Activated T-cell treated with anti-CD3 and anti-CD28 coated beads for 1 hour (primary cell): Measurements from ENCODE around the gene ERLEC1.
"Not testable (repeated sequence)": the region's sequence is repeated elsewhere in the genome, so short reads cannot be mapped to it uniquely, and the experiment has no call there.

Experiments
- DNase-seq: peaks from one replicate; pipeline ENCODE4 v3.0.0-alpha.2; 2020; ENCODE audit warnings: low read depth

ERLEC1 gene

GRCh38 chr2:53829980-53830290 lies 43.1 kb downstream of the ERLEC1 start:
- DNase-seq = not testable (repeated sequence)

GRCh38 chr2:53840580-53840979 lies 53.7 kb downstream of the ERLEC1 start:
- DNase-seq = no peak

GRCh38 chr2:53841651-53842050 lies 54.8 kb downstream of the ERLEC1 start:
- not testable (repeated sequence) for DNase-seq

- no peak for DNase-seq
These were observed 56.0 kb downstream of the ERLEC1 start for GRCh38 chr2:53842891-53843290.

- DNase-seq = no peak
These were observed 56.8 kb downstream of the ERLEC1 start for GRCh38 chr2:53843595-53843994.

- DNase-seq = no peak
These were observed 61.2 kb downstream of the ERLEC1 start for GRCh38 chr2:53848062-53848461.

GRCh38 chr2:53851052-53851757 lies 64.4 kb downstream of the ERLEC1 start:
- DNase-seq = not testable (repeated sequence)

GRCh38 chr2:53852532-53852931 lies 65.7 kb downstream of the ERLEC1 start:
- no peak for DNase-seq

- no peak for DNase-seq
These were observed 67.8 kb downstream of the ERLEC1 start for GRCh38 chr2:53854678-53855077.

- no peak for DNase-seq
These were observed 69.4 kb downstream of the ERLEC1 start for GRCh38 chr2:53856272-53856671.

GRCh38 chr2:53859206-53860181 lies 72.7 kb downstream of the ERLEC1 start, which contains the start of gene GPR75:
GPR75 (minus strand) TSS chr2:53859967; CDS start chr2:53854756, 5,211 bp downstream.
- no peak for DNase-seq

GRCh38 chr2:53861824-53862223 lies 75.0 kb downstream of the ERLEC1 start:
- no peak for DNase-seq

GRCh38 chr2:53863538-53864227 lies 76.8 kb downstream of the ERLEC1 start:
- no peak for DNase-seq

GRCh38 chr2:53865264-53865663 lies 78.4 kb downstream of the ERLEC1 start:
- no peak for DNase-seq

- no peak for DNase-seq
These were observed 79.1 kb downstream of the ERLEC1 start for GRCh38 chr2:53865962-53866361.

- no peak for DNase-seq
These were observed 80.3 kb downstream of the ERLEC1 start for GRCh38 chr2:53867169-53867568.

- DNase-seq = no peak
These were observed 80.9 kb downstream of the ERLEC1 start for GRCh38 chr2:53867773-53868172.
